Suprapubic skin (tissue), 4 donors: ENCODE data around the gene ANKRD36. TPM values are rescaled to one million over a fixed set of nuclear protein-coding genes. Genes with fewer than 3 reads are reported as not detected.
A peak's percentile ranks its signal among the peaks of the same experiment; 100 is the strongest.
"Not testable (repeated sequence)": the region's sequence is repeated elsewhere in the genome, so short reads cannot be mapped to it uniquely, and the experiment has no call there.

ENCODE experiments used
- DNase-seq, 2 donors: peaks; one replicate each; pipeline ENCODE4 v3.0.0-alpha.2; 2019; ENCODE audit warnings: low spot score in 2 of 2
- H3K27ac ChIP-seq: fragments of 200-600 bp; sonication (generic); one replicate; pipeline ENCODE4 v1.5.1; 2019
- H3K27me3 ChIP-seq: fragments of 200-600 bp; sonication (generic); one replicate; pipeline ENCODE4 v1.5.1; 2019
- H3K36me3 ChIP-seq: fragments of 200-600 bp; sonication (generic); one replicate; pipeline ENCODE4 v1.5.1; 2019
- H3K4me1 ChIP-seq: fragments of 200-600 bp; sonication (generic); one replicate; pipeline ENCODE4 v1.5.1; 2019
- H3K4me3 ChIP-seq: fragments of 200-600 bp; sonication (generic); one replicate; pipeline ENCODE4 v1.5.1; 2019; ENCODE audit warnings: mild to moderate bottlenecking
- H3K9me3 ChIP-seq: fragments of 200-600 bp; sonication (generic); one replicate; pipeline ENCODE4 v1.5.1; 2019
- CTCF ChIP-seq, 2 donors: fragments of 200-600 bp in 1 of 2; fragments of 450-650 bp in 1 of 2; sonication (generic) in 1 of 2; IDR thresholded peaks; one replicate each; pipeline ENCODE4 v1.5.1; 2016 to 2019; ENCODE audit warnings: antibody characterized with exemption in 2 of 2, mild to moderate bottlenecking in 1 of 2, moderate library complexity in 1 of 2
- EP300 ChIP-seq: sonication (generic); formaldehyde crosslinking; IDR thresholded peaks from one replicate; pipeline ENCODE4 v1.6.1; 2017; ENCODE audit warnings: antibody characterized with exemption
- POLR2A ChIP-seq, 2 donors: fragments of 450-650 bp; IDR thresholded peaks; one replicate each; pipeline ENCODE4 v1.6.1; 2017; ENCODE audit warnings: antibody characterized with exemption in 2 of 2, mild to moderate bottlenecking in 2 of 2, moderate library complexity in 2 of 2
- POLR2AphosphoS5 ChIP-seq, 3 donors: sonication (generic); formaldehyde crosslinking; IDR thresholded peaks; one replicate each; pipeline ENCODE4 v1.6.1; 2017; ENCODE audit warnings: antibody characterized with exemption in 3 of 3
- WGBS: methylation state at CpG from one replicate; pipeline ENCODE4 v1.1.5; 2018; 5-methylcytosine and 5-hydroxymethylcytosine counted together
- total RNA-seq, 4 donors: library from RNA; depleted of rRNA; stranded (reverse); fragments of >200 nt; gene quantifications; one replicate each; pipeline ENCODE4 v1.1.0, GENCODE V29; 2016

ANKRD36 gene
- total RNA-seq, 4 donors from 2014 or later = 13.0 to 54.8 (median 20.4) TPM

- Histone ChIP-seq H3K36me3 (peaks cover 30% of the 10 kb centered on the region), H3K27ac (no peak overlapping the region), H3K27me3 (no peaks in the 10 kb centered on the region), H3K4me1 (no peaks in the 10 kb centered on the region), H3K4me3 (no peak overlapping the region), H3K9me3 (no peaks in the 10 kb centered on the region)
- 92% methylated on average over 5 of the region's 5 CpGs for WGBS
- TF ChIP-seq CTCF (IDR thresholded peaks at IDR 0.05) = no peak
- TF ChIP-seq POLR2AphosphoS5 (IDR thresholded peaks at IDR 0.05) = no peak
- no peak for TF ChIP-seq EP300
- no peak for TF ChIP-seq POLR2A (IDR thresholded peaks at IDR 0.05)
- DNase-seq = no peak
Observed at GRCh38 chr2:97210325-97210724, 97.4 kb downstream of the ANKRD36 start.

DNA sequence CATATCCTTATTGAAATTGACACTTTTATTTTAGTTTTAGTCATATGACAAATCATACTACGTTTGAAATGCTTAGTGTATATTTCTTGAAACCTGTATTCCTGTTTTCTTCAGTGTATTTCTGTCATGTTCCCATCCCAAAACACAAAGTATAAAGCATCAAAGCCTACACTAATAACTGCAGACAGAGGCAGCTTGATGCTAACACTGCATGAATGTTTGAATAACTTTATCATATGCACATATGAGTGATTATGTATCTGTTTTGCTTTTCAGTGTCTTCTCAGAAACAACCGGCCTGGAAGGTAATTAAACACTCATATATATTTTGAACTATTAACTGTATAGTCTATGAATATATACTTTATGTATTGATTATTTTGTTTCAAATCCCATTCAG lies 102.1 kb downstream of the ANKRD36 start:
- not testable (repeated sequence) for H3K4me1 ChIP-seq, DNase-seq, H3K4me3 ChIP-seq, H3K27me3 ChIP-seq, H3K9me3 ChIP-seq, H3K27ac ChIP-seq
- no CpG with 5 or more reads among the region's 2 CpGs for WGBS
- H3K36me3 ChIP-seq = peaks cover 30% of the 10 kb centered on the region

DNA sequence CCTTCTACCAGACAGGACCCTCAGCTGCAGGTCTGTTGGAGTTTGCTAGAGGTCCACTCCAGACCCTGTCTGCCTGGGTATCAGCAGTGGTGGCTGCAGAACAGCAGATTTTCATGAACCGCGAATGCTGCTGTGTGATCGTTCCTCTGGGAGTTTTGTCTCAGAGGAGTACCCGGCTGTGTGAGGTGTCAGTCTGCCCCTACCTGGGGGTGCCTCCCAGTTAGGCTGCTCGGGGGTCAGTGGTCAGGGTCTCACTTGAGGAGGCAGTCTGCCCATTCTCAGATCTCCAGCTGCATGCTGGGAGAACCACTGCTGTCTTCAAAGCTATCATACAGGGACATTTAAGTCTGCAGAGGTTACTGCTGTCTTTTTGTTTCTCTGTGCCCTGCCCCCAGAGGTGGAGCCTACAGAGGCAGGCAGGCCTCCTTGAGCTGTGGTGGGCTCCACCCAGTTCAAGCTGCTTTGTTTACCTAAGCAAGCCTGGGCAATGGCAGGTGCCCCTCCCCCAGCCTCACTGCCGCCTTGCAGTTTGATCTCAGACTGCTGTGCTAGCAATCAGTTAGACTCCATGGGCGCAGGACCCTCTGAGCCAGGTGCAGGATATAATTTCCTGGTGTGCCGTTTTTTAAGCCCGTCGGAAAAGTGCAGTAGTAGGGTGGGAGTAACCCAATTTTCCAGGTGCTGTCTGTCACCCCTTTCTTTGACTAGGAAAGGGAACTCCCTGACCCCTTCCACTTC lies 118.1 kb downstream of the ANKRD36 start:
- H3K9me3 ChIP-seq, H3K27me3 ChIP-seq, H3K4me1 ChIP-seq, H3K27ac ChIP-seq, H3K4me3 ChIP-seq: not testable (repeated sequence)
- peak in 1 of 2 donors; percentile 61 for DNase-seq
- 97% methylated on average over 9 of the region's 10 CpGs for WGBS
- peaks cover 14% of the 10 kb centered on the region for H3K36me3 ChIP-seq

GRCh38 chr2:97232981-97233380 lies 120.0 kb downstream of the ANKRD36 start:
- 100% methylated on average over 1 of the region's 1 CpG for WGBS
- DNase-seq, H3K36me3 ChIP-seq, H3K4me1 ChIP-seq, H3K4me3 ChIP-seq, H3K27me3 ChIP-seq, H3K27ac ChIP-seq, H3K9me3 ChIP-seq: not testable (repeated sequence)

- WGBS = no CpG with 5 or more reads among the region's 2 CpGs
- not testable (repeated sequence) for H3K36me3 ChIP-seq
Observed at GRCh38 chr2:97233660-97234295, 120.8 kb downstream of the ANKRD36 start.

DNA sequence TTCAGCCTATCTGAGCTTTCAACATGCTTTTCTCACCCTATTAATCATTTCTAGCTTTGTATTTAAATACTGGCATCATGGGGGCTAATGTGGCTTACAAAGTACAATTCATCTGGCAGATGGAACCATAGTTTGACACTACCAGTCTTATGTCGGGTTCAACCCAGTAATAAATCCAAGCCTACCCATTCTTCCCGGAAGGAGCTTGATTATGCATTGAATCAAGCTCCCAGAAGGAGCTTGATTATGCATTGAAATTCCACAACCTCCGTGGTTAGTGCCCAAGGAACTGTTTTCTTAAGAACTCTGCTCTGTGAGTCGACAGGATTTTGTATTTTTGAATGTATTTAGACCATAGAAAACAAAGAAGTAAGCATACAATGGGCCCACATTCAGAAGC lies 148.2 kb downstream of the ANKRD36 start:
- H3K27me3 ChIP-seq, H3K4me1 ChIP-seq, H3K9me3 ChIP-seq, H3K27ac ChIP-seq, H3K36me3 ChIP-seq, H3K4me3 ChIP-seq, DNase-seq: not testable (repeated sequence)
- 95% methylated on average over 4 of the region's 4 CpGs for WGBS

More at GRCh38 chr2:97233660-97234295, 120.8 kb downstream of the ANKRD36 start:
- H3K27me3 ChIP-seq, H3K9me3 ChIP-seq, DNase-seq, H3K27ac ChIP-seq, H3K4me1 ChIP-seq, H3K4me3 ChIP-seq: not testable (repeated sequence)

DNA sequence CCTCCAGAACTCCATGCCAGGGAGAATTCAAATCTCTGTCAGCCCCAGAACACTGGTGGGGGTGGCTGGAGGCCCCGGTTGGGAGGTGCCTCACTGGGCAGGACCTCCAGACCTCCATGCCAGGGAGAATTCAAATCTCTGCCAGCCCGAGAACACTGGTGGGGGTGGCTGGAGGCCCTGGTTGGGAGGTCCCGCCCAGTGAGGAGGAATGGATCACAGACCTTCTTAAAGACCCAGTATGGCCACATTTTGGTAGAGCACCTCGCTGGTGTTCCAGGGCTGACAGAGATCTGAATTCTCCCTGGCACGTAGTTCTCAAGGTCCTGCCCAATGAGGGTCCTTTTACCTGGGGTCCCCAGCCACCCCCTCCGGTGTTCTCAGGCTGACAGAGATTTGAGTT lies 153.5 kb downstream of the ANKRD36 start:
- not testable (repeated sequence) for H3K27me3 ChIP-seq, H3K9me3 ChIP-seq, H3K27ac ChIP-seq, H3K4me1 ChIP-seq, H3K36me3 ChIP-seq, H3K4me3 ChIP-seq
- WGBS = no CpG with 5 or more reads among the region's 6 CpGs
- DNase-seq = peak in 1 of 2 donors; percentile 20

DNA sequence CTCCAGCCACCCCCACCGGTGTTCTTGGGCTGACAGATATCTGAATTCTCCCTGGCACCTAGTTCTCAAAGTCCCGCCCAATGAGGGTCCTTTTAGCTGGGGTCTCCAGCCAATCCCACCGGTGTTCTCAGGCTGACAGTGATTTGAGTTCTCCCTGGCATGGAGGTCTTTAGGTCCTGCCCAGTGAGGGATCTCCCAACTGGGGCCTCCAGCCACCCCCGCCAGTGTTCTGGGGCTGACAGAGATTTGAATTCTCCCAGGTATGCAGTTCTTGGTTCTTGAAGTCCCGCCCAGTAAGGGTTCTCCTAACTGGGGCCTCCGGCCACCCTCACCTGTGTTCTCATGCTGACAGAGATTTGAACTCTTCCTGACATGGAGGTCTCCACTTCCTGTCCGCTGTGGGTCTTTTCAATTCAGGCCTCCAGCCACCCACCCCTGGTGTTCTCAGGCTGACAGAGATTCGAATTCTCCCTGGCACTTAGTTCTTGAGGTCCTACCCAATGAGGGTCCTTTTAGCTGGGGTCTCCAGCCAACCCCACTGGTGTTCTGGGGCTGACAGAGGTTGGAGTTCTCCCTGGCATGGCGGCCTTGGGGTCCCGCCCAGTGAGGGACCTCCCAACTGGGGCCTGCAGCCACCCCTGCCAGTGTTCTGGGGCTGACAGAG lies 154.6 kb downstream of the ANKRD36 start:
- no peaks in the 10 kb centered on the region for H3K27me3 ChIP-seq
- H3K36me3 ChIP-seq = peaks cover 2% of the 10 kb centered on the region
- H3K9me3 ChIP-seq = no peaks in the 10 kb centered on the region
- no peak for TF ChIP-seq POLR2AphosphoS5 (IDR thresholded peaks at IDR 0.05)
- TF ChIP-seq POLR2A (IDR thresholded peaks at IDR 0.05) = no peak
- TF ChIP-seq EP300 = no peak
- no peak for TF ChIP-seq CTCF (IDR thresholded peaks at IDR 0.05)
- no peak overlapping the region for H3K27ac ChIP-seq
- no peaks in the 10 kb centered on the region for H3K4me1 ChIP-seq
- no peak overlapping the region for H3K4me3 ChIP-seq
- WGBS = 96% methylated on average over 10 of the region's 10 CpGs
- peak; percentile 61 to 81 for DNase-seq

DNA sequence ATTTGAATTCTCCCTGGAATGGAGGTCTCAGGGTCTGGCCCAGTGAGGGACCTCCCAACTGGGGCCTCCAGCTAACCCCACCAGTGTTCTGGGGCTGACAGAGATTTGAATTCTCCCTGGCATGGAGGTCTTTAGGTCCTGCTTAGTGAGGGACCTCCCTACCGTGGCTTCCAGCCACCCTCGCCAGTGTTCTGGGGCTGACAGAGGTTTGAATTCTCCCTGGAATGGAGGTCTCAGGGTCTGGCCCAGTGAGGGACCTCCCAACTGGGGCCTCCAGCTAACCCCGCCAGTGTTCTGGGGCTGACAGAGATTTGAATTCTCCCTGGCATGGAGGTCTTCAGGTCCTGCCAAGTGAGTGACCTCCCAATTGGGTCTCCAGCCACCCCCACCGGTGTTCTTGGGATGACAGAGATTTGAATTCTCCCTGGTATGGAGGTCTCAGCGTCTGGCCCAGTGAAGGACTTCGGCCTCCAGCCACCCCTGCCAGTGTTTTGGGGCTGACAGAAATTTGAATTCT lies 155.2 kb downstream of the ANKRD36 start:
- not testable (repeated sequence) for H3K27ac ChIP-seq, H3K4me3 ChIP-seq, H3K36me3 ChIP-seq, H3K27me3 ChIP-seq, H3K4me1 ChIP-seq, H3K9me3 ChIP-seq
- 65% methylated on average over 3 of the region's 6 CpGs for WGBS
- DNase-seq = peak in 1 of 2 donors; percentile 44

GRCh38 chr2:97276232-97276798 lies 163.4 kb downstream of the ANKRD36 start:
- H3K36me3 ChIP-seq, H3K4me3 ChIP-seq, H3K4me1 ChIP-seq, H3K27me3 ChIP-seq, H3K27ac ChIP-seq, H3K9me3 ChIP-seq, DNase-seq: not testable (repeated sequence)
- no CpG with 5 or more reads among the region's 4 CpGs for WGBS

- H3K27me3 ChIP-seq, H3K4me1 ChIP-seq, H3K4me3 ChIP-seq, DNase-seq, H3K36me3 ChIP-seq, H3K27ac ChIP-seq, H3K9me3 ChIP-seq: not testable (repeated sequence)
- WGBS = no CpG with 5 or more reads among the region's 2 CpGs
Observed at GRCh38 chr2:97285187-97285586, 172.2 kb downstream of the ANKRD36 start.
